HG02970 (cell line): Measurements from ENCODE around the gene HUNK.

Experiments used
- ATAC-seq: cut with Tn5 transposase; IDR thresholded peaks from one replicate; pipeline ENCODE4 v1.9.1; 2021; ENCODE audit warnings: mild to moderate bottlenecking, moderate library complexity, moderate number of reproducible peaks; ENCODE audit not compliant: unreplicated experiment, low FRiP score

Gene HUNK

DNA sequence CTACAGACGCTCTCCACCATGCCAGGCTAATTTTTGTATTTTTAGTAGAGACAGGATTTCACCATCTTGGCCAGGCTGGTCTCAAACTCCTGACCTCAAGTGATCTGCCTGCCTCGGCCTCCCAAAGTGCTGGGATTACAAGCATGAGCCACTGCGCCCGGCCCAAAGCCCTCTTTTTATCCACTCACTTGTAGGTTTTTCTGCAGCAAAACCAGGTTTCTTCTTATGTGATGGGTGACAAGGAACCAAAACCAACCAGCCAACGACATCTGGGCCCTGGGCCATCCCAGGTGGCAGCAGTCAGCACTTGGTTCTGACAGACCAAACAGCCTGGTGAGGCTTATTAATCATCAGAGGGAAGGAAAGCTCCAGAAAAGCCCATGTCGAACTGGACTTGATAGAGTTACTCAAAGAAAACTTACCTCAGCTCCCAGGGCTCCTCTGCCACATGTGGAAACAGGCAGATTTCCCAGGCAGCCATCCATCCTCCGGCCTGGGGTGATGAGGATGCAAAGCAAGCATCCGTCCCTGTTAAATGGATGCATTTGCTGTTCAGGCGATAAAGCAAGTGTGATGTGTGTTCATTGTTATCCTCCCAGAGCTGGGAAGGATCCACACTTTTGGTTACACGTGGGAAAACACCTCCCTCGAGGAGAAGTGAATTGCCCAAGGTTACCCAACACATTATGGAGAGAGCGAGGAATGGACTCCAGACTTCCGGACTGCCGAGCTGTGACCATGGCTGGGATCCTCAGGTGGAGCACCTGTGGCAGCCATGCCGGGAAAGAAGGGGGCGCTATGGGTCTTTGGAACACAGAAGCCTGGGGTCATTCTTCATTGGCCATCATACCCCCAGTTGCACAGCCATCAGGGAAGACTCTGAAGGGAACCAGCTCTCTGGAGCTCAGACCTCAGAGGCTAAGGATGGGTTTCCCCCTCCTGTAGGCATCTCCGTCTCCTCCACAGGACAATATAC is 118.8 kb downstream of the HUNK start:
- no peak for ATAC-seq

DNA sequence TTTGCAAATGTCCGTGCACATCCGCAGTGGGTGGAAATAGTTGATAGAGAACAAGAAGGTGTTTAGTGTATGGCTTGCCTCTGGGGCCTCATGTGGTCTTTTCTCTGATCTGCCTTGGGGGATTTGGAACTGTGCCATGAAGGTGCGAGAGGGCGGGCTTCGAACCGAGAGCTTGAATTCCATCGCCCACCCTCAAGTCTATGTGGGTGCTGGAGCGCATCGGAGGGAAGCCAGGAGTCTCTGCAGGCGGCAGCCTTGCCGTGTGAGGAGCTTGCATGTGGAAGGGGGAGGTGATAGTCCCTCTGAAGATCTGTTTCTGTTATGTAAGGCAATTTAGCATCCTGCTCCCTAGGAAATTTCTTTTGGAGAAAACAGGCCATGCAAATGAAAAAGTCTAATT is 119.6 kb downstream of the HUNK start:
- ATAC-seq, result no peak

DNA sequence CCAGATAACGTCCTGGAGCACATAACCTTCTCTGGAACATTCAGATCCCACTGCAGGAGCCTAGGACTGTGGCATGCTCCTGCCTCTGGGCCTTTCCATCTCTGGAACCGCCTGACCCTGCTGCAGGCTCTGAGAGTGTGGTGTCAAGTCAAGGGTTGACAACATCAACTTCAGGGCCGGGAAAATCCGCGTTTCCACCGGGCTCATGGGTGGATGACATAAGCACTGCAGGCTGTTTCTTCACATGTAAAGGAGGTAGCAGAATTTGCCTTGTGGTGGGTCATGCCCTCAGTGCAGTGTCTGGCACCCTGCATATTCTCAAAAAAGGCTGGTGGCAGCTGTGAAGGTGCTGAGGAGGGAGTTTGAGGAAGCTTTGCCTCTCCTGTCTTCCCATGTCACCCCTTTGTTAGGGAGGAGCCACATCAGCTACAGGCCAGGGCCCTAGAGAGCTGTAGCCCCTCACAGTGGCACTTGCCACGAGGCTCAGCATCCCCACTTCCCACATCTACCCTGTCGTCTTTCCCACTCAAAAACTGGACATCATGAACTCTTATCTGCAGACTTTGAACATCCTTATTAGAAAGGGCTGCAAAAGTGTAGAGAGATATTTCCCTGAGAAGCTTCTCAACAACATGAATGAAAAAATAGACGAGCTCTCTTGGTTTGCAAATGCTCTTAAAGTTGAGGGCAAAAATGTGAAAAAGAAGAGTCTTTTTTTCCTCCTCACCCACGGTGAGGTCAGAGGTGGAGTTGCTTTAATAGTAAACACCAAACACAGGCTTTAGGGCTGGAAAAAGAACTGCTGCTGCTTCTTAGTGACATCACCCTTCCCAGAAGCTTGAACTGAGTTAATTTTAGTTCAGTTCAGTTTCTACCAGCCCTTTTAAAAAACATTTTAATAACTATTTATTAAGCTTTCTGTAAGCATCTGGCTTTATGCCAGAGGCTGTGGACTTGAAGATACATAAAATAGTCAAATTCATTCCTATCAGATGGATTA is 121.3 kb downstream of the HUNK start:
- ATAC-seq, result no peak

DNA sequence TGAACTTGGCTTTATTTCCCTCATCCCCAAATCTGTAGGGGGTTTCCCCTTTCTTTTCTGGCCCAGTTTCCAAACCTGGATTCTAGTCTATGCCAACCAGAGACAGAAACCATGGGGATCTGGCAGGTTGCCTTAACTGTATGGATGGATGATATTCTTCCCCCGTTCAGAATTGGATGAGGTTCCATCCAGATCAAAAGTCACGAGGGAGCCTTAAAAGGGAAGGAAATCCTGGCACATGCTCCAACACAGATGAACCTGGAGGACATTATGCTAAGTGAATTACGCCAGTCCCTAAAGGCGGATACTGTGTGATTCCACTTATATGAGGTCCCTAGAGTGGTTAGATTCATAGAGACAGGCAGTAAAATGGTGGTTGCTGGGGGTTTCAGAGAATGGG is 124.4 kb downstream of the HUNK start:
- ATAC-seq, result no peak

DNA sequence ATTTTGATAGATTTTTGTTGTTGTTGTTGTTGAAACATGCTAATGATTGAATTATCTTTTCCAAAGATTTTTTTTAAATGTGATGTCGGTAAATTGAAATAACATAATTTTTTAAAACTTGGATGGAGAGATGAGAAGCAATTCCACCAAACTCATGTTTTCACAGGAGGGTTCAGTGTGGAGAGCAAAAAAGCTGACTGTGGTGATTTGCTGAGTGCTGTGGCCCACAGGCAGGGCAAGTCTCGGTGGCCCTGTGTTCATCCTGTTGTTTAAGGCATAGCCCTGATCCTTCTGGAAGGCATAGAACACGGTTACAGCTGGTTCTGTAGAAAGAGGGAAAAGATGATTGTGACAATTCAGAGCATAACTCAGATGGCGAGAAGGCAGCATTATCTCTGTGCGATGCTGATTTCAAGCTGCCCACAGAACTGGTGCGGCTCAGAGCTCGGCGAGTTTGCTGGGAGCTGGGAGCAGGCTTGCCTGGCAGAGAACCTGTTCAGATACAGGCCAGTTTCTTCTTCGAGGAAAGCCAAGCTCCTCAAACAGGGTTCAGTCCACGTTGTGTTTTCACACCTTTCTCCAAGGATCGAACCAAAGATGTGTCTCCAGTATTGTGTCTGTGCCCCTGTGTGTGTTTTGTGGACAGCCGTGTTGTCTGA is 127.1 kb downstream of the HUNK start:
- ATAC-seq, result no peak

DNA sequence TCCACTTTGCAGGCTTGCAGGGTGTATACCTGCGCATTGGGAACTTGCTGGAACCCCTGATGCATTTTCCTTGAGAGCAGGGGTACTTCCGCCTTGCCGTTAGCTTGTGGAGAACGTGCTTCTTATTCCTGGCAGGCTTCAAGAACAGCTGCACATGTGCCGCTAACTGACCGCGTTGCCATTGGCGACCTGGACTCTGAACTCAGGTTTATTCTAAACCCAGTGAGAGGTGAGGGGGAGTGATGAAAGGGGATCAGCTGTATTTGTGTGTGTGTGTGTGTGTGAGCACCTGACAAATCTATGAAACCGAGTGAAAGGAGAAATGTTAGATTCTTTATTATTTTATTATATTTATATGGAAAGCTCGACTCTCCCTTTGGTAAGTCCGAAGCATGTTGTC is 128.6 kb downstream of the HUNK start:
- no peak for ATAC-seq

DNA sequence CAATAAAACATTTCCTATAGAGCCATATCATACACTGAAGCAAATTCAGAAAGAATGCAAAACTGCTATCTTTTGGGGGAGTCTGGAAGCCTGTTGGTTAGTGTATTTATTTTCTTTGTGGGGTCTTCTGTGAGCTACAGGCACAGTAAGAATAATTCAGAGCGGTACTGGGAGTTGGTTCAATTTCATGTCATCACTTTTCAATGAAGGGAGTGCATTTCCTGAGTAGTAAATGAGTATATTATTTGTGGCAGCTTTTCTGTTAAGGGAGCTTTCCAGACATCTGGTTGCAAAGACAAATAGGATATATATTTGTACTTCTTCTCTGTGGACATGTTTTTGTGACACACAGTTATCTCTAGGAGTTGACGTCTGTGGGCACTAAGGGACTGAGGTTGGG is 130.6 kb downstream of the HUNK start:
- no peak for ATAC-seq

DNA sequence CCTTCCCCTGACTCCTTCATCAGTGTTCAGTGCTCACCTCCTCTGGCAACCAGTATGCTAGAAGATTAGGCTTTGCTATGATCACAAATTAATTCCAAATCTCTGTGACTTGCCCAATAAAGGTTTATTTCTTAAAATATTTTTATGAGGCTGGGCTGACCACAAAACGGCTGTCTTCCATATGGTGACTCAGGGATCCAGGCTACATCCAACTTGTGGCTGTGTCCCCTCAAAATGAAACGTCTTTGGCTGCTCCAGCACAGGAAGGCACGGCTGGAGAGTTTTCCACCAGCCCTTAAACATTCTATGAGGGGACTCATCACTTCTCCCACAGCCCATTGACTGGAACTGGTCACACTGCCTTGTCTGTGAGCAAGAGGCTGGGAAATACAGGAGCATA is 131.5 kb downstream of the HUNK start:
- no peak for ATAC-seq

DNA sequence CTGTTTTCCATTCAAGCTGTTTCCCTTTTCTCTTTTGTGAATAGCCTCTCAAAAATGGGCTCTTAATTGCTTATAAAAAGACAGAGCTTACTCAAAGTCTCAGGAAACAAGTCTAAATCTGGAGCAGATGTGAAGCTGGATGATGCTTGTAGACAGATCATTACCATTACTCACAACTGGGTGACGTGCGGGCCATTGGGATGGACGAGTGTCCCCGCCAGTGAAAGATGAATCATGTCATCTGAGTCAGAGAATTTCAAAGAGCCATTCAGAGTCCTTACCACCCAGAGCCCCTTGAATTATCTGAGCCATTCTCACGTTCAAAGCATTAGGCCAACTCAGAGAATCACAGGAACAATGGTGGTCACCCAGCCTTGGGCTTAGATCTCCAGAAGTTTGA is 134.6 kb downstream of the HUNK start:
- ATAC-seq, result no peak

DNA sequence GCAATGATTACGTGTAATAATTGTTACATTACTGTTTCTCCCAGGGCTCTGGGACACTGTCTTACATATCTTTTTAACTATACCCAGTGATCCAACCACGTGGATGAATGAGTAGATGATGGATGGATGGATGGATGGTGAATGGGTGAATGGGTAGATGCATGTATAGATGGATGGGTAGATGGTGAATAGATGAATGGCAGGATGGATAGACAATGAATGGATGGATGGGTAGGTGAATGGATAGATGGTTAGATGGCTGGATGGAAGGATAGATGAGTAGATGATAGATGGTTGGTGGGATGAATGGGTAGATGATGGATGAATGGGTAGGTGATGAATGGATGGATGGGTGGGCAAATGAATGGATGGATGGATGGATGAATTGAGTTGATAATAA is 135.9 kb downstream of the HUNK start:
- ATAC-seq, result no peak

DNA sequence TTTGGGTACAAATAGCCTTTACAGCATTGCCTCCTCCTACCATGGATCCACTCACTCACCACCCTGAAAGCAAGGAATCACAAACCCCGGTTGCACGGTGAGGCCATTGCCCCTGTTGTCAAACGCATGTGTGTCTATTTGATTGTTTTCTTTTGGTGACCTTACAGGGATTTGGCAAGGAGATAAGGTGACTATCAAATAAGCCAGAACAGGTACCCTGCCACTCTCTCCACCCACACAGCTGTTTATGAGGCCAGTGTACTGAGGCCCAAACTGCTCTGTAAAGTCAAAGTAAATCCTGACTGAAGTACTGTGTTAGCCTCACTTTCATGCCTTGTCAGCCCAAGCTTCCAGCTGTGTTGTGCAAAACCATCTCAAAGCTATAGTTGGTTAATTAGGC is 136.4 kb downstream of the HUNK start:
- ATAC-seq, result no peak

DNA sequence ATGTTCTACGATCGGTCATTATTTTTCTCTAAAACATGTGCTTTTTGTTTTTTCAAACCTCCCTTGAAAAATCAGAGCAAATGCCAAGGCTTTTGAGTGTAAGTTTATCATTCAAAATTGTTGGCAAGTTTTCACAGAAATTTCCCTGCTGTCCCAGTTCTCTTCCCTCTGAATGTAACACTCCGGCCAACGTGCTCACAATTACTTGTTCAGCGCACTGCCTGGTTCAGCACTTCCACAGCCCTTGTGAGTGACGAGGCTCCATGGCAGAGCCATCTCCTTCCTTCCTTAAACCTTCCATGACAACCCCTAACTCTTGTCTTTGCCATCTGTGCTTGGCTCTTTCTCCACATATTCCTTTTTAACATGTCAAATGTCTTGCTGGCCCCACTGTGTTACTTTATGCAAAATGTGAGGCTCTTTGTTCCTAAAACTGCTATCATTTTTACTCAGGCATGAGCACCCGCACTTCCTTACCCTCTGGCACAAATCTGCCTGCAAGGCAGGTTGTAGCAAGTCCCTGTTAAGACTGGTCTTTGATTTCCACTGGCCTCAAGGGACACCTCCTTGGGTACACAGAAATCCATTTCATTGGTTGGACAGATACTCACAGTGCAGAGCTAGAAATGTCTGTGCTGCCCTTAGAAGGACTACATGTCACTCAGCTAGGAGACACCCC is 142.8 kb downstream of the HUNK start:
- ATAC-seq, result no peak

DNA sequence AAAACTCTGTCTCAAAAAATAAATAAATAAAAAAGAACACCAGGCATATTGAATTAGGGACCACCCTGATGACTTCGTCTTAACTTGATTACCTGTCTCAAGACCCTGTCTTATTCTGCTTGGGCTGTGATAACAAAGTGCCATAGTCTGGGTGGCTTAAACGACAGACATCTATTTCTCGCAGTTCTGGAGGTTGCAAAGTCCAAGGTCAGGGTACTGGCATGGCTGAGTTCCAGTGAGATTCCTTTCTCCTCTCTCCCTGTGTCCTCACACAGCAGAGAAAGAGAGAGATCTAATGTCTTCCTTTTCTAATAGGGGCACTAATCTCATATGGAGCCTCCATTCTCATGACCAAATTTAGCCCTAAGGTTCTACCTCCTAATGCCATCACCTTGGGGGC is 145.6 kb downstream of the HUNK start:
- ATAC-seq, result no peak

DNA sequence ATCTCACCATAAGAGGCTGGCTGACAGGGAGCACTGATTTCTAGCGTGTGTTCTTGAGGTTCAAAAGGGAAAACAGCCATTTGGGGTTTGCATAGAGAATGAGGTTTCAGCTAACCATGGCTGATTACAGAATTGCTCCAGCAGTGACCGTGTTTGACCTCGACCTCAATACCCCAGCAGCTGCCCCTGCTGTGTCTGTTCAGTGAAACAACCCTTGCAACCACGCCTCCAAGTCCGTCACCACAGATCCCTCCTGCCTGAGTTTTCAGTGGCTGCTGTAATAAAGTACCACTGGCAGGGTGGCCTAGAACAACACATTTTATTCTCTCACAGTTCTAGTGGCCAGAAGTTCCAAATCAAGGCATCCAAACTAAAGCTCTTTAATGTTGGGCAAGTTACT is 147.7 kb downstream of the HUNK start:
- no peak for ATAC-seq

DNA sequence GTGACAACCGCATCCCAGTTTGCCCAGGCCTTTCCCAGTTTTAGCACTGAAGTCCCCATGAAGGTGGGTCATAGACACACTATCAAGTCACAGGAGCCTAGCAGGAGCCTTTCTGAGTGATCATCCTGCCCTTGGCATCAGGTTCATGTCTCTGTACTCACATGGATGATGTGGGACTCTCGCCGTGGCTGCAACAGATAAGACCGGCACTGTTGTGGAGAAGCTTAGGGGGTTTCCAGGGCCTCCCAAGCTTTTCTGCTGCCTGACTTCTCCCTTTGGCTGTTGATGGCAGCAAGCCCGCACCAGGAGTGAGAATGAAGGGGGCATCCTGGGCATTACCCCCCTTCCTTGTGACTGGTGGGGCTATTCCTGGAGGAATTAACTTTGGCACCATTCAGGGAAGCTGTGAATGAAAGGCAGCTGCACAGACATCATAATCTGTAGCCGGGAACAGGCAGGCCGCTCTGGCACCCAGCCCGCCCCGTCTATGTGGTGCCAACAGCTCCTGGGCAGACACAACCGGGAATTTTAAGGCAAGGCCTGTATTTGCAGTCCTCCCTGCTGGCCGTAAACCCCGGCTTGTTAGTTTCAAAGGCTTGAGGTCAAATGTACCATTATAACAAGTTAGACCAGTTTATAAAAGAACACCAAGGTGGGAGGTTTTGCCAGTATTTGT is 148.6 kb downstream of the HUNK start:
- no peak for ATAC-seq

DNA sequence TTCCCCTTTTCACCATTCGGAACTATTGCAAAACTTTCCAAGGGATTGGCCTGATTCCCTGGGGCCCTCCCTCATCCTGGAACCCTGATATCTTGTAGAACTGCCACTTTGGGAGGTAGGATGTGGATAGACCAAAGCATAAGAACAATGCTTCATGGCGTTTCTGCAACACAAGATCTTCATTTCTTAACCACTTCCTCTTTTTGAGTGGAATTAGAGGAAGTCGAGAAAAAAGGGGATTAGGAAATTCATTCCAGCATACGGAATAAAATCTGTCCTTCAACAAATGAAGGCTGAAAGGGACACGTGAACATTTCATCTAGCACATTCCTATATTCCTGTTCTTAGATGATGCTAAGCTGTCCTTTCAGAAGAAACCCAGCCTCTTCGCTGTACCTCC is 149.3 kb downstream of the HUNK start:
- no peak for ATAC-seq

DNA sequence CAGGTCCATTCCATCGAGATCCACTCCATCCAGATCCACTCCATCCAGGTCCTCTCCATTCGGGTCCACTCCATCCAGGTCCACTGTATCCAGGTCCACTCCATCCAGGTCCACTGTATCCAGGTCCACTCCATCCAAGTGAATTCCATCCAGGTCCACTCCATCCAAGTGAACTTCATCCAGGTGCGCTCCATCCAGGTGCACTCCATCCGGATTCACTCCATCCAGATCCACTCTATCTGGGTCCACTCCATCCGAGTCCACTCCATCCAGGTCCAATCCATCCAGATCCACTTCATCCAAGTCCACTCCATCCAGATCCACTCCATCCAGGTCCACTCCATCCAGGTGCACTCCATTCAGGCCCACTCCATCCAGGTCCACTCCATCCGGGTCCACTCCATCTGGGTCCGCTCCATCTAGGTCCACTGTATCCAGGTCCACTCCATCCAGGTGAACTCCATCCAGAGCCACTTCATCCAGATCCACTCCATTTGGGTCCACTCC is 157.4 kb downstream of the HUNK start:
- no peak for ATAC-seq

DNA sequence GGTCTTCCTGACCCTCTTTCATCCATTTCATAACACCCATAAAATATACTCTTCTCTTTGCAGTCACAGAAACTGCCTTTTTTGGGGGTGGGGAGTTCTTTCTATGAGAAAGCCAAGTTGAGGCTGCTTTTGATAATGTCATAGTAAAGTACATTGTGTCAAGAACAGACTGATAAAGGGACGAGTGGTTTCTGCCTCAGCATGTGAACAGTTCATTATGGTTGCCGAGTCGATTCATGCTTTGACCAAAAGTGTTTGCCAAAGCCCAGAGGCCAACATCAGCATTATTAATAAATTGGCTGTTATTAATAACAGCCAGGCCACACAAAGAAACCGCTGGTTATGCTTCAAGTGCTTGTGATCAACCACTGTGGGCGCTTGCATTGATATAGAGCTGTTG is 162.0 kb downstream of the HUNK start:
- ATAC-seq, result no peak

DNA sequence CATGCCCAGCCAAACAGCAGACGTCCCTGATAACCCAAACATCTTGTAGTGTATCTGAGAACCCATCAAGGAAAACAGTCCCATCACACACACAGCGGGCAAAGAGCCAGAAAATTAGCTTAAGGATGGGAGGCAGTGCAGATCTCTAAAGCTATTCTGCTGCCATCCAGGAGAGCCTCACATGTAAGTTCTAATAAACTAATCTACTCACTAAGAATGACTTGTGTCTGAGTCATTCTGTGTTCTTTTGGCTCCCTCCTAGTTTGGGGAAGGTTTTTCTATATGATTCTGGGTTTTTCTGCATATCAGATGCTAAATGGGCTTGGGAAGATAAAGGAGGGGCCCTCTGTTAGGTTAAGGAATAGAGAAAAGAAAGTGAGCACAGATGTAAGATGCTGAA is 162.8 kb downstream of the HUNK start:
- no peak for ATAC-seq
